HS-5 (cell line): ENCODE measurements around the gene RASAL2.
A peak's percentile ranks its signal among the peaks of the same experiment; 100 is the strongest.
"Not testable (repeated sequence)": the region's sequence is repeated elsewhere in the genome, so short reads cannot be mapped to it uniquely, and the experiment has no call there.

Experiments used
- DNase-seq: peaks from one replicate; pipeline ENCODE4 v3.0.0-alpha.2; 2012; ENCODE audit warnings: low read depth

RASAL2 gene

DNA sequence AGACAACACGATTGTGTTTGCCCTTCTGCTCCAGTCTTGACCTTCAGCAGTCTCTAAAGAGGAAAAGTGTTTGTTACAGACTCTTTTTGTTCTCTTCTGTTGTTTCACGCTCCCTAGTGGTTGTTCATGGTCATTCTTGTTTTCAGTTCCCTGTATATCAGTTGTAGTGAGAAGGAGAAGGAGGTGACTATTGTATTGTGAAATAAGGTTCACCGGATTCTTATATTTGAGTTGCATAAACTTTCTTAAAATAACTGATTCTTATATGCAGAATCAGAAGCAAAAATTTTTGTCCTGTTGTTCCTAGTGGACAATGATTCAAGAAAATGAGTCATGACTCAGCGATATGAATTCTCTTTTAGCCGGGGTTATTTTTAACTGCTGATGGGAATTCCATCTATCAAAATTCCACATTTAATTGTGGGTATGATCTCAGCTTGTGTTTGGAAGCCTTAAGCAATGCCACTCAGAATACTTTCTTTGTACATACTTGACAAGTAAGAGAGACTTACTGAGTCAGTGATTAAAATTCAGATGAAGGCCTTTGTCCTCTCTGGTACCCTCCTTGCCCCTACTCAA, 250.7 kb downstream of the RASAL2 start:
- DNase-seq = peak; percentile 91

DNA sequence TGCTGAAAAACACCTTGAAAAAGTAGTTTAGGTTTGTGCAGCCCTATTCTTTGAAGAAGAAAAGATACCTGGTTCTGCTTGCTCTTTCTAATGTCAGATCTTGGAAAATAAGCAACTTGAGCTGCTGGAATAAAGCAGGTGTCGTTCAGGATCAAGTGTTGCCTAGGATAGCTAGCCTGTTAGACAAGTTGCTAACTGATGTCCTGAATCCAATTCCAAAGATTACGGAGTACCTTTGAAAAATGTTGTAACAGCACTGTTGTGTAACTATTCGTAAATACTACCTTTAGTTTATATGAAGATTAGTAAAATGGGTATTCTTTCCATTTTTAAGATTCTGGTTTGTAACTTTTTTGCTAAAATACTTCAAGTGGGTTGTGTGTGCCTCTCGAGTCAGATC, 251.3 kb downstream of the RASAL2 start:
- DNase-seq = no peak

DNA sequence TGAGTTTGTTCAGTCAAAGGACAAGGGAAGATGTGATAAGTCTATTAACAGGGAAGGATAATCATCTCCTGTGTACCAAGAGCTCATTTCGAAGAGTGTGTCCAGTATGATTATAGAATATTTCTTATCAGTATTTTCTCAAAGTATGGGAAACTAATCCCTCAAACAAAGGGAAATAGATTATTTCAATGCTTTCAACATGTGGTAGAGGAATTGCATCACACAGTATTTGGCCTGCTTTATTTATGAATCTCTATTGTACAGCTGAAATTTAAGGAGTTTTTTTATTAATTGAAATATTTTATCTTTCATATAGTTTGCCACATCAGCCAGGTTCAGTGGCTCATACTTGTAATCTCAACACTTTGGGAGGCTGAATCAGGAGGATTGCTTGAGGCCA, 251.9 kb downstream of the RASAL2 start:
- DNase-seq = no peak

DNA sequence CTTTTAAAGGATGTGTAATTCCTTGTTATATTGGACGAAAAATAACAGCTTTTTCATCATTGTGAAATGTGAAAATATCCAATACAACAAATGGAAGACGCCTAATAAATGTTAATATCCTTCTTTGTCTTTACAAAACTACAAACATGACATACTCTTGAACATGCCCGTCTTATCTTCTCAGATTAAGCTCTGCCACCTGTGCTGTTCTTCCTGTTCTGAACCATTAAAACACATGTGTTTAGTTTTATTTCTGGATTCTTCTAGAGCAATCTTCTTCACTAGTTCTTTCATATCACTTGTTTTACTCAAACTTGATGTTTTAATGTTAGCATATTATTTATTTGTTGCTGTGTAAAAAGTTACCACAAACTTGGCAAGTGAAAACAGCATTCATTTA, 255.9 kb downstream of the RASAL2 start:
- DNase-seq = no peak

DNA sequence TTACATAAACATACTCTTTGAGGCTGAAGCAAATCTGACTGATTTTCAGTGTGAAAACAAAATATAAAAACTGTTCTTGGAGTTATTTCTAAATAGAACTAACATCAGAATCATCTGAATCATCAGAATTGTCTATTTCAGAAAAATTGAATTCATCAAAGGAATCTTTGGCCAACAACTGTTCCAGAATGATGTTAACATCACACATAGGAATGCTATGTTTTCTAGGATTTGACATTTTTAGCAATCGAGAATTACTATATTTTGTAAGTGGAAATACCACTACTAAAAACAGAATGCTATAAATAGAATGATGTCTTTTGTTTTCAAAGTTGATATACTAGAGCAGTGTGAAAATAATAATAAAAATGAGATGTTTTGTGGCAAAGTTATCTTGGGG, 258.0 kb downstream of the RASAL2 start:
- not testable (repeated sequence) for DNase-seq

DNA sequence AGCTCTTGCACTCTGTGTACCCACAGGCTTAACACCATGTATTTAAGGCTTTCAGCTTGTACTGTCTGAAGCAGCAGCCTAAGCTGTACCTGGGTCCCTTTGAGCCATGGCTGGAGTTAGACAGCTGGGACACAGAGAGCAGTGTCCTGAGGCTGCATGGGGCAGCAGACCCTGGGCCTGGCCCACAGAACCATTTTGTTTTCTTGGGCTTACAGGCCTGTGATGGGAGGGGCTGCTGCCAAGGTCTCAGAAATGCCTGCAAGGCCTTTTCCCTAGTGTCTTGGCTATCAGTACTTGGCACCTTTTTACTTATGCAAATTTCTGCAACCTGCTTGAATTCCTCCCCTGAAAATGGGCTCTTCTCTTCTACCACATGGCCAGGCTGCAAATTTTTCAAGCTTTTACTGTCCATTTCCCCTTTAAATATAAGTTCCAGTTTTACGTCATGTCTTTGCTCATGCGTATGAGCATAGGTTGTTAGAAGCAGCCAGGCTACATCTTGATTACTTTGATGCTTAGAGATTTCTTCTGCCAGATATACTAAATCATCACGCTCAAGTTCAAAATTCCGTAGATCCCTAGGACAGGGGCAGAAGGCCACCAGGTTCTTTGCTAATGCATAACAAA, 259.0 kb downstream of the RASAL2 start:
- DNase-seq = no peak

DNA sequence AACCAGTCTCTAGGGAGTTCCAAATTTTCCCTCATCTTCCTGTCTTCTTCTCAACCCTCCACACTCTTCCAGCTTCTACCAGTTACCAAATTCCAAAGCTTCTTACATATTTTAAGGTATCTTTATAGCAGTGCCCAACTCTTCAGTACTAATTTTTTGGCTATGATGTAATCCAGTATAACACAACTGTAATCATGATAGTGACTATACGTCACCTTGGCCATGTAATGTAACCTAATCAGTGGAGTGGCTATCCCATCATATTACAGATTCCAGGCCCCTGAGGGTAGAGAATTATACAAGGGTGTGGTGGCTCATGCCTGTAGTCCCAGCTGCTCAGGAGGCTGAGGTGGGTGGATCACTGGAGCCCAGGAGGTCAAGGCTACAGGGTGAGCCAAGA, 259.6 kb downstream of the RASAL2 start:
- no peak for DNase-seq

DNA sequence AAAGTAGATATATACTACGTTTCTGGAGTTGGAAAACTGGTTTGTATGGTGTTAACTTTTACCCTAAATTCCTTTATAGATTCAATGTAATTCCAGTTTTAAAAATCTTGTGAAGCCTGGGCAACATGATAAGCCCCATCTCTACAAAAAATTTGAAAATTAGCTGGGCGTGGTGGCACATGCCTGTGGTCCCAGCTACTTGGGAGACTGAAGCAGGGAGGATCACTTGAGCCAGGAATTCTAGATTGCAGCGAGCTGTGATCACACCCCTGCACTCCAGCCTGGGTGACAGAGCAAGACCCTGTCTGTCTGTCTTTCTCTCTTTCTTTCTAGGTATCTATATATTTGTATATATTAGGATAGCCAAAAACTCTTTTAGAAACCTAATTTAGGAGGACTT, 260.9 kb downstream of the RASAL2 start:
- no peak for DNase-seq

DNA sequence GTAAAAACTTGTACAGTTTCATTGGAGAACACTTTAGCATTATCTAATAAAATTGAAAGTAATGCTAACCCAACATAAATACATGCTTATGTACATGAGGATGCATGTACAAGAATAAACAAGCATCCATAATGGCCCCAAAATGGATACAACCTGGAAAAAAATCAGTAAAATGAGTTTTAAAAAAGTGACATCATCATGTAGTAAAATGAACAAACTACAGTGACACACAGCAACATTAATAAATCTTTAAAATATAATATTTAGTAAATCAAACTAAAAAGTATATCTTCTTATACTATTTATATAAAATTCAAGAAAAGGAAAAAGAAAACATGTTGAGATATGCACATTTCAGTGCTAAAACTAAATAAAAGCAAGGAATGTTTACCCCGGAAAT, 262.4 kb downstream of the RASAL2 start:
- DNase-seq = no peak

DNA sequence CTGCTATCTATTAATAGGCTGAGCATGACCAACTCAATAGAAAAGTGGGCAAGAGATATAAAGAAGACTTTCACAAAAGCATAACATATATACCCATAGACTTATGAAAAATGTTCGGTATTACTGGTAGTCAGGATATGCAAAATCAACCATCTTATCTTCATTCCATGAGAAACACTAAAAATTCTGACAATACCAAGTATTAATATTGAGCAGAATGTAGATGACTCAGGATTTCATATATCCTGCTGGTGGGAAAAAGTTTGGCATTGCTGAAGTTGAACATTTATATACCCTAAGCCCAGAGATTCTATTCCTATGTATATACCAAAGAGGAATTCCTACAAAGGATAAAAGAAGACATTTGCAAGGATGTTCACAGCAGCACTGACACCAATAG, 264.6 kb downstream of the RASAL2 start:
- DNase-seq = no peak

DNA sequence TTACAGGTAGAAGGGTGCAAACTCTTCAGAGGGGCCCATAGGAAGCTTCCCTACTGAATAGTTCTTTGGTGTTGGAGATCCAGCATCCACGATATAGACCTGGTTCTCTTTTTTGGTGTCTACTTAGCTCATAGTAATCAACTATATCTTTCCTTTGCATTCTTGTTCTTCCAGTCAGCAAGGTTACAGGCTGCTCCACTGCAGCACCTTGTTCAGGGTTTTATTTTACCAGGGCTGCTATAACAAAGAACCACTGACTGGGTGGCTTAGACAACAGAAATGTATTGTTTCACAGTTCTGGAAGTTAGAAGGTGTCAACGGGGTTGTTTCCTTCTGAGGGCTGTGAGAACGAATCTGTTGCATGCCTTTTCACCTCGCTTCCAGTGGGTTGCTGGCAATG, 266.5 kb downstream of the RASAL2 start:
- no peak for DNase-seq

DNA sequence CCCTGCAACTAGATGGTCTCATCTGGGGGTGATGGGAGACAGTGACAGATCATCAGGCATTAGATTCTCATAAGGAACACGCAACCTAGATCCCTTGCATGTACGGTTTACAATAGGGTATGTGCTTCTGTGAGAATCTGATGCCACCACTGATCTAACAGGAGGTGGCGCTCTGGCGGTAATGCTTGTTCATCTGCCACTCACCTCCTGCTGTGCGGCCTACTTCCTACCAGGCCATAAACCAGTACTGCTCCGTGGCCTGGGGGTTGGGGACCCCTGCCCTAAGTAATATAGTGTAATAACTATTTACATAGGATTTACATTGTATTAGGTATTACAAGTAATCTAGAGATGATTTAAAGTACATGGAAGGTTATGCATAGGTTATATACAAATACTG, 267.9 kb downstream of the RASAL2 start:
- DNase-seq = no peak

DNA sequence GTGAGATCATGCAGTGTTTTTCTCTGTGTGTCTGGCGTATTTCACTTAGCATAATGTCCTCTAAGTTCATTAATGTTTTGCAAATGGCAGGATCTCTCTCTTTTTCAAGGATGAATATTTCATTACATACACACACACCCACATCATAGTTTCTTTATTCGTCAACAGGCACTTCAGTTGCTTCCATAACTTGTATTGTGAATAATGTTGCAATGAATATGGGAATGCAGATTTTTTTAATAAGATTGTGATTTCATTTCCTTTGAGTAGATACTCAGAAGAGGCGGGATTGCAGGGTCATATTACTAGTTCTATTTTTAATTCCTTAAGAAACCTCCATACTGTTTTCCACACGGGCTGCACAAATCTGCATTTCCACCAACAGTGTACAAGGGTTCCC, 268.8 kb downstream of the RASAL2 start:
- DNase-seq = peak; percentile 72

DNA sequence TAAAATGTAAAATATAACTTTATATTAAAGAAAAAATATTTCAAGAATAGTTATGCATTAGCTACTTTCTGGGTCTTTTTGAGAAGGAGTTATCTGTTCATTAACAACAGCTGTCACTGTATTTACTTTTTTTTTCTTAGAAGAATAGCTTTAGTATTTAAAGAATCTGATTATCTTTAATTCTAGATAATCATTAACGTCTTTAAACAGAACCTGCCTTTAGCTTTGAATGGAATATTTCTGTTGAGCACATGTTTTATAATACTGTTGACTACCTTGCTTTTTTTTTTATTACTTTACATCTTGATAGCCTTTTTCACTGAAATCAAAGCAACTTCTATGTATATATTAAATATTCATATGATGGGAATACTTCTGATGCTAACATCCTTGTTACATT, 270.9 kb downstream of the RASAL2 start:
- no peak for DNase-seq

DNA sequence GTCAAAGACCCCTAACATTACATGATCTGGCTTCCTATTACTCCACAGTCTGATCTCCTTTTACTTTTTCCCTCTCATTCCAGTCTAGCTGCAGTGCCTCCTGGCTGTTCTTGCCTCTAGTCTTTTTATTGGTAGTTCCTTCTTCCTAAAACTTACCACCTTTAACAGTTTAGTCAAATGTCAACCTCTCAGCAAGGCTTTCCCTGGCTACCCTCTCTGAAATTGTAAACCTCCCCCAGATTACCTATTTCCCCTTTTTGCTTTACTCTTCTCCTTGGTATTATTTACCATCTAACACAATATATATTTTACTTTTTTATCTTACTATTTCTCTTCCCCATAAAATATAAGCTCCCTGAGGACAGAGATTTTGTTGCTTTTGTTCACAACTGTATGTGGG, 273.2 kb downstream of the RASAL2 start:
- DNase-seq = no peak

DNA sequence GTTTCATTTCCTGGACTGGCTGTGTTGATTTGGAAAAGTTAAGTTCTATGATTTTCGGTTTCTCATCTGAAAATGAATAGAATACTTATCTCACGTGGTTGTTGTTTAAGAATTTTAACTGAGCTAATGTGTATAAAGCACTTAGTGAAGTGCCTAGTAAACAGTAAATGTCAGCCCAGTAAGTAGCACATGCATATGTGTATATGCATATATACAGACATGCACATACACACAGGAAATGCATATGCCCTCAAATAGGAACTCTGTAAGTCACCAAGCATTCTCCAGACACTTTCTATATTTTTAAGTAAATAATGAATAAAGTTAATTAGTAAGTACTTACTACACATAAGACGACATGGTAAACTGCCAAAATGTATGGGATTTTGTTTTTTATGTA, 274.3 kb downstream of the RASAL2 start:
- no peak for DNase-seq

DNA sequence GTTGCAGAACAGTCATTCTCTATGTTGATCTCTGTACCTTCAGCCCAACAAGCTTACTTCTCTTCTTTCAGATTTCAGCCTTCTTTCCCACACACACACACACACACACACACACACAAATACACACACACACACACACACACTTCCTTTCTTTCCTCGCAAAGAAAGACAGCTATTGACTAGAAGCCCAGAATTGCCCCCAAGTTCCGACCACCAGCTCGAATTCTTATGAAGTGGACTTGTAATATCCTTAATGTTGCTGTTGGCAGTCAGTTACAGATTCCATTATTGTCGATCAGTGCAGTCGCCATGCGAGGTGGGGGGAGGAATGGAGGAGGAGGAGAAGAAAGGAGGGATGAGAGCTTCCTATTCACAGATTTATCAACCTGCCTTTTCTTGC, 277.3 kb downstream of the RASAL2 start:
- no peak for DNase-seq

DNA sequence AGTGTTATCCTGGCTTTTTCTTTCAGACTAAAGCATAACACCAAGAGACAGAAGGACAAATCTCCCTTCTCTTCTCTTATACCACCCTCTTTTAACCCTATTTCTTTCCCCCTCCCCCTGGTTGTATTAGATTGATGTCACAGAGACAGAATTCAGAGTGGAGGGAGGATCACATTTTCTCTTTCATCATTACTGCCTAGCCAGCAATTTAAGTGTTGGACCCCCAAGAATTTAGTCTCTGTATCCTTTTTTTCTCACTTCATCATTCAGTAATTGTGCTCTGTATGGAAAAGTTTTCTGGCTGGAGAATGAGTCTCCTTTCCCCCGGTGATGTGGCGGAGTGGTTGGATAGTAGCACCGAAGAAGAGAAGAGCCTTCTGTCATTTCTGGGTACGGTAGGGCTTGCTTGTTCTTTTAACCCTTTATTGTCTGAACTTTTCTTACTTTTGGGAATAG, 278.1 kb downstream of the RASAL2 start:
- no peak for DNase-seq

DNA sequence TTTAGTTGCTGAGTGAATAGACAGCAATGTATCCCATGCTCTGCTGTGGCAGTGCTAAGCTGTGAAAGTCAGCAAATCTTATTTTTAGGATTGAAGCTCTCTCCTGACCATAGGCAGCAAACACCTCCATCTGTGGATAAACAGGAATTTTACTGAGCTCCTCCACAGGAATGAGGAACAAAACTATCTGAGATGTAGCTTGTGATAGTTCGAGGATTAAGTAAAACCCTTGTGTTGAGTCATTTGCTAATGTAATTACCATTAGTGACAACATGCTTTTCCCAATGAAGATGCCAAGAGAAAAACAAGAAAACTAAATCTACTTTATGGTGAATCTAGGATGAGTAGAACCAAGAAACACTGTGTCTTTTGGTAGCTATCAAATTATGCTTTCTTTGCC, 280.1 kb downstream of the RASAL2 start:
- no peak for DNase-seq

DNA sequence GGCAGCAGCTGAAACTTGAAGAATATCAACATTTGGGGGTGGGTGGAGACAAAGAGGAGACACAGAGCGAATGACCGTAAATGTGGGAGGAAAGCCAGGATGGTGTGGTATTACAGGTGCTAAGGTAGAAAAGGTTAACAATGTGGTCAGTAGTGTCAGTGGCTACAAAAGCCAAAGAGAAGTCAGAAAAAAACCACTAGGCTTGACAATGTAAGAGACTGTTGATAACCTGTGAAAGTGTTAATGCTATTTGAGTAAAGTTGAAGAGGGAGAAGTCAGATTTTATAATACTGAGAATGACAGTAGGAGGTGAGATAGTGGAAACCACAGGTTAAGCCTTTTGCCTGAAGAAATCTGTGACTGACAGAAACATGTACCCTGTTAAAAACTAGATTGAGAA, 282.1 kb downstream of the RASAL2 start:
- no peak for DNase-seq

DNA sequence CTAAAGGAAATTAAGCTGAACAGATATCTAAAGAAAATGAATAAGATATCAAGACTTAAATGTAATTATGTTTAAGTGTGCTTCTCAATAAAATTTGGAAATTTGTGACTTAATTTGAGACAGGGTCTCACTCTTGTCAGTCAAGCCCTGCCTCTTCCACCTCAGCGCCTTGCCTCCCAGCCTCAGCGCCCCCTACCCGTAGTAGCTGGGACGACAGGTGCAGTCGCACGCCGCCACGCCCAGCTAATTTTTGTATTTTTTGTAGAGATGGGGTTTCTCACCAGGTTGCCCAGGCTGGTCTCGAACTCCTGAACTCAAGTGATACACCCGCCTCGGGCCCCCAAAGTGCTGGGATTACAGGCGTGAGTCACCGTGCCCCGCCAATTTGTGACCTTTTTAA, 285.9 kb downstream of the RASAL2 start:
- DNase-seq = no peak

DNA sequence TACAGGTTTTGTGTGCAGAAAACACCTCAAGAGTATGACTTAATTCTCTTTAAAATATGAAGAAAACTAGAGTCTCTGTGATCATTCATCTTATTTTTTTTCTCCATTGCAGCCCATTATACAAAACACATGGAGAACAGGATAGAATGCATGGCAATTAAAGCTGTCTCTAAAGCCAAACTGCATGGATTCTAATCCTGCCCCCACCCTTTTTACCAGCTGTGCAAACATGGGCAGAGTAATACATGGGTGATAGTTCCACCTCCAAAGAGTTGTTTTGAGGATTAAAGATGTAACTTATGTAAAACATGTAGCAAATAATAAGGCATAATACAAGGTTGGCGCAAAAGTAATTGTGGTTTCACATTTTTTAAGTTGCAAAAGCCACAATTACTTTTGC, 288.5 kb downstream of the RASAL2 start:
- DNase-seq = no peak

DNA sequence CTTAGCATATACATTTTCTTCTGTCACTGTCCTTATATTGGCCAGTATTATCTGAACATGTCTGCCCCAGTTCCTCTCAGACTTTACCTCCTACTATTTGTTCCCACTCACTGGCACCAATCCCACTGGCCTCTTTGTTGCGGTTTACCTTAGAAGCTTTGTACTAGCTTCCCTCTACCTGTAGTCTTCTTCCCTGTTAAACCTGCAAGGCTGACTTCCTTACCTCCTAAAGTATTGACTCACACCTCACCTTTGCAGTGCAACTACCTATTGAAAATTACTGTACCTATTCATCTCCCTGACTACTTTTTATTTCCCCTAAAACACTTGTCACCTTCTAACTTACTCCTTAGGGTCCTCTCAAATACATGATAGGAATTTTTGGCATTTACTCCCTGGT, 291.8 kb downstream of the RASAL2 start:
- no peak for DNase-seq

DNA sequence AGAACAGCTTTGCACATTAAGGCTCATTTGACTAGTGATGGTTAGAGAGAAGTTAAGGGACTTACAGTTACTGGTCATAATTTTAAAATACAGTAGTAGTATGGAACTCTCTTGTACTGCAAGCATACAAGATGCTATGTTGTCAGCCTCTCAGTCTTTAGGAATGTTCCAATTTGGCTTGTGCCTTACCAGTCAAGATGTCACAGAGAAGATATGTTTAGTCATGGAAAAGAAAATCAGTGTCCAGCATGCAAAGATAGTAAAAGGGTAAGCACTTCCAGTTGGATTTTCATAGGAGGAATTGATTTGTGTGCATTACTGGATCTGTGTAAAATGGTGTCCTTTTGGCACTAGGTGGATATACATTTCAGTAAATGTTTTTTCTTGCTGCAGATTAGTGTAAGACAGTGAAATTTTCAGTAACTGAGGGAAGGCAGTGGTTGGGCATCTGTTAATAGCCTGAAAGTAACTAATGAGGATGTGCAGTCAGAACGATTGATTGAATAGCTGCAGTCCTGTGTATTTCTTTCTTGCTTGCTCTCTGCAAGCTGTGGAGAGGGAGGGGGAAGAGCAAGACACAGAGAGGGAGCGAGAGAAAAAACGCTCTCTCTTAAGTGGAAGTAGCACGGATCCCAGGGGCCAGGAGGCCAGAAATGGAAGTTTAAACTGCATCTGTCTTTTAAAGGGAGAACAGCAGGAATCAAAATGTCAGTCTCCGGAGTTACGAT, 294.7 kb downstream of the RASAL2 start:
- no peak for DNase-seq
